ENCODE results near the gene PLA2G4E. TPM values are rescaled to one million over a fixed set of nuclear protein-coding genes. Genes with fewer than 3 reads are reported as not detected.

Gene PLA2G4E
- total and polyA plus RNA-seq, 2 donors (not counting 1 experiment from before 2014, with no cell fraction given), result not detected

GRCh38 chr15:41932101-41932500 is 88.7 kb downstream of the PLA2G4E start:
- peaks cover 28% of the 10 kb centered on the region for H3K4me1 ChIP-seq (ENCODE audit: control insufficient read depth, extremely low read depth, insufficient read depth, low read length)
- no peak overlapping the region for H3K9ac ChIP-seq (ENCODE audit: insufficient read depth, low read length)
- TF ChIP-seq EZH2 (IDR thresholded peaks at IDR 0.05; ENCODE audit: low read length, missing control alignments) (no peak), CTCF (conservative IDR thresholded peaks at IDR 0.05 in 1 of 2, IDR thresholded peaks at IDR 0.05 in 1 of 2; ENCODE audit: low read depth in 1 of 2, low read length in 2 of 2) (no peak)
- H3K79me2 ChIP-seq (ENCODE audit: control insufficient read depth, insufficient read depth, low read length), result peaks cover 8% of the 10 kb centered on the region
- H2AFZ ChIP-seq (ENCODE audit: low read length), result no peak overlapping the region
- no peak overlapping the region for H3K4me3 ChIP-seq (replicated peaks in 1 of 4; ENCODE audit: control extremely low read depth in 1 of 4, insufficient read depth in 1 of 4, low read depth in 3 of 4, low read length in 4 of 4)
- H3K36me3 ChIP-seq (ENCODE audit: control insufficient read depth, insufficient read depth, low read length), result no peaks in the 10 kb centered on the region
- H3K27ac ChIP-seq (ENCODE audit: insufficient read depth, low read length), result no peak overlapping the region
- H3K27me3 ChIP-seq (ENCODE audit: control insufficient read depth, insufficient read depth, low read length), result no peaks in the 10 kb centered on the region
- no peak overlapping the region for H3K4me2 ChIP-seq (ENCODE audit: extremely low read depth, insufficient read depth, low read length)
- DNase-seq (ENCODE audit: low read depth in 2 of 2), result no peak
- H4K20me1 ChIP-seq (ENCODE audit: control insufficient read depth, extremely low read depth, insufficient read depth, low read length), result no peaks in the 10 kb centered on the region
- no peaks in the 10 kb centered on the region for H3K9me3 ChIP-seq (ENCODE audit: control insufficient read depth, insufficient read depth, low read depth, low read length)

Other genes with a start within 250 kb of the PLA2G4E start
- gene MAPKBP1, start 246.6 kb downstream of the PLA2G4E start, total RNA-seq, result 12.6 and 20.8 TPM in 2 replicates
- gene MAPKBP1, start 246.6 kb downstream of the PLA2G4E start, polyA plus RNA-seq, result 2.8 and 3.8 TPM in 2 replicates
- gene JMJD7, start 192.9 kb downstream of the PLA2G4E start, total RNA-seq, result 3.6 and 4.0 TPM in 2 replicates
- gene JMJD7, start 192.9 kb downstream of the PLA2G4E start, polyA plus RNA-seq, result 2.2 and 4.8 TPM in 2 replicates
- gene PLA2G4B, start 182.2 kb downstream of the PLA2G4E start, total RNA-seq, result 0.99 and 1.3 TPM in 2 replicates
- gene PLA2G4B, start 182.2 kb downstream of the PLA2G4E start, polyA plus RNA-seq, result 1.2 TPM in 2 replicates
- gene SPTBN5, start 127.0 kb downstream of the PLA2G4E start, total RNA-seq, result 0.26 and 0.66 TPM in 2 replicates
- gene SPTBN5, start 127.0 kb downstream of the PLA2G4E start, polyA plus RNA-seq, result 0.21 and 0.43 TPM in 2 replicates
- gene EHD4, start 48.5 kb downstream of the PLA2G4E start, total RNA-seq, result 9.5 and 22.0 TPM in 2 replicates
- 19.3 and 37.0 TPM in 2 replicates for gene EHD4, start 48.5 kb downstream of the PLA2G4E start, polyA plus RNA-seq
- not detected in 2 replicates for gene PLA2G4D, start 73.5 kb upstream of the PLA2G4E start, total RNA-seq
- gene PLA2G4D, start 73.5 kb upstream of the PLA2G4E start, polyA plus RNA-seq, result not detected in 2 replicates
- gene PLA2G4F, start 135.6 kb upstream of the PLA2G4E start, total RNA-seq, result not detected in 2 replicates
- not detected in 2 replicates for gene PLA2G4F, start 135.6 kb upstream of the PLA2G4E start, polyA plus RNA-seq
- gene VPS39, start 187.3 kb upstream of the PLA2G4E start, total RNA-seq, result 45.5 and 55.5 TPM in 2 replicates
- 49.0 and 53.7 TPM in 2 replicates for gene VPS39, start 187.3 kb upstream of the PLA2G4E start, polyA plus RNA-seq

All from fibroblast of lung (primary cell).